HepG2 (cell line): ENCODE results near the gene RFTN1. TPM values are rescaled to one million over a fixed set of nuclear protein-coding genes. Genes with fewer than 3 reads are reported as not detected.

Experiments
- CHD4 ChIP-seq: fragments of 200-600 bp; sonication (generic); IDR thresholded peaks from 2 replicates; pipeline ENCODE4 v1.7.0; 2017; ENCODE audit warnings: mild to moderate bottlenecking, low read length, borderline replicate concordance
- KLF11 ChIP-seq: IDR thresholded peaks from 2 replicates; pipeline ENCODE4 v1.6.1; 2016; ENCODE audit warnings: missing compliant biosample characterization
- MIXL1 ChIP-seq: IDR thresholded peaks from 2 replicates; pipeline ENCODE4 v1.6.1; 2016
- MTERF4 ChIP-seq: sonication (generic); formaldehyde crosslinking; IDR thresholded peaks from 2 replicates; pipeline ENCODE4 v1.8.0; 2023; ENCODE audit warnings: mild to moderate bottlenecking, missing genetic modification reagents
- MXD1 ChIP-seq: sonication (generic); formaldehyde crosslinking; IDR thresholded peaks from 2 replicates; pipeline ENCODE4 v1.4.0; 2020; ENCODE audit warnings: mild to moderate bottlenecking, missing genetic modification reagents
- MXD4 ChIP-seq: IDR thresholded peaks from 2 replicates; pipeline ENCODE4 v1.6.1; 2016; ENCODE audit warnings: mild to moderate bottlenecking, missing biosample characterization, missing genetic modification reagents
- NFYC ChIP-seq: IDR thresholded peaks from 2 replicates; pipeline ENCODE4 v1.6.1; 2016; ENCODE audit warnings: missing genetic modification reagents, missing compliant biosample characterization
- RARG ChIP-seq: sonication (generic); formaldehyde crosslinking; IDR thresholded peaks from 2 replicates; pipeline ENCODE4 v1.4.0; 2020; ENCODE audit warnings: low read depth, mild to moderate bottlenecking, missing genetic modification reagents
- RBM22 ChIP-seq: fragments of 200-400 bp; formaldehyde crosslinking; optimal IDR thresholded peaks from 2 replicates; pipeline ENCODE3; 2017; ENCODE audit warnings: mild to moderate bottlenecking, low read length, moderate library complexity
- RFX3 ChIP-seq: IDR thresholded peaks from 2 replicates; pipeline ENCODE4 v1.6.1; 2016; ENCODE audit warnings: missing biosample characterization, missing genetic modification reagents
- RFXANK ChIP-seq: IDR thresholded peaks from 2 replicates; pipeline ENCODE4 v1.6.1; 2016
- SRSF4 ChIP-seq: fragments of 200-400 bp; formaldehyde crosslinking; IDR thresholded peaks from one replicate; pipeline ENCODE4 v1.6.1; 2018; ENCODE audit warnings: mild to moderate bottlenecking, low read depth, low read length, moderate library complexity; ENCODE audit not compliant: poor library complexity, severe bottlenecking
- TBP ChIP-seq: sonication (generic); formaldehyde crosslinking; IDR thresholded peaks from 2 replicates; pipeline ENCODE4 v1.5.0; 2020; ENCODE audit warnings: missing genetic modification reagents
- TRIM22 ChIP-seq: fragments of 450-650 bp; IDR thresholded peaks from 2 replicates; pipeline ENCODE4 v1.6.1; 2017
- TSC22D2 ChIP-seq: sonication (generic); formaldehyde crosslinking; IDR thresholded peaks from 2 replicates; pipeline ENCODE4 v1.5.1; 2020; ENCODE audit warnings: missing genetic modification reagents, mild to moderate bottlenecking, borderline replicate concordance
- ZC3H4 ChIP-seq: sonication (generic); formaldehyde crosslinking; IDR thresholded peaks from 2 replicates; pipeline ENCODE4 v1.4.0; 2020; ENCODE audit warnings: missing genetic modification reagents, borderline replicate concordance
- ZFP90 ChIP-seq: sonication (generic); formaldehyde crosslinking; IDR thresholded peaks from 2 replicates; pipeline ENCODE4 v1.8.0; 2022; ENCODE audit warnings: missing genetic modification reagents, mild to moderate bottlenecking, inconsistent platforms, borderline replicate concordance
- ZNF776 ChIP-seq: sonication (generic); formaldehyde crosslinking; IDR thresholded peaks from 2 replicates; pipeline ENCODE4 v1.4.0; 2020; ENCODE audit warnings: mild to moderate bottlenecking, missing genetic modification reagents
- polyA plus RNA-seq, 8 experiments: library from polyadenylated mRNA; depleted of rRNA in 3 of 8; stranded (reverse) in 7 of 8; unstranded in 1 of 8; fragments of >200 nt; fragmentation: Illumina TruSeq in 4 of 8; extraction: Trizol in 4 of 8; gene quantifications; 2 replicates each; pipeline versions ENCODE4 v1.2.1 to v1.2.3, GENCODE V29; 2011 to 2016; ENCODE audit warnings: low read depth in 4 of 8, missing spikeins in 1 of 8, mixed read lengths in 1 of 8; ENCODE audit not compliant: insufficient read depth in 1 of 8
- total RNA-seq, 5 experiments: library from RNA; depleted of rRNA; stranded (reverse); fragments of >200 nt; fragmentation: Illumina TruSeq; extraction: Trizol; gene quantifications; 2 replicates each; pipeline ENCODE4 v1.2.3, GENCODE V29; 2016; ENCODE audit warnings: low read depth in 1 of 5
- TF ChIP-seq, protein P1 (sequence below): sonication (generic); formaldehyde crosslinking; IDR thresholded peaks from 2 replicates; pipeline ENCODE4 v1.5.0; 2020; ENCODE audit warnings: mild to moderate bottlenecking, missing genetic modification reagents
- TF ChIP-seq, protein P2 (sequence below): sonication (generic); formaldehyde crosslinking; IDR thresholded peaks from 2 replicates; pipeline ENCODE4 v1.4.0; 2020; ENCODE audit warnings: missing genetic modification reagents
- TF ChIP-seq, protein P3 (sequence below): sonication (generic); formaldehyde crosslinking; IDR thresholded peaks from 2 replicates; pipeline ENCODE4 v1.4.0; 2020; ENCODE audit warnings: missing genetic modification reagents
- TF ChIP-seq, protein P4 (sequence below): sonication (generic); formaldehyde crosslinking; IDR thresholded peaks from 2 replicates; pipeline ENCODE4 v1.5.0; 2020; ENCODE audit warnings: mild to moderate bottlenecking, missing genetic modification reagents

Gene RFTN1
- total and polyA plus RNA-seq, 2 of the 13 experiments (the other 11 are each of a cell fraction or from before 2014, with no cell fraction given) = not detected

- TF ChIP-seq, protein P1, sequence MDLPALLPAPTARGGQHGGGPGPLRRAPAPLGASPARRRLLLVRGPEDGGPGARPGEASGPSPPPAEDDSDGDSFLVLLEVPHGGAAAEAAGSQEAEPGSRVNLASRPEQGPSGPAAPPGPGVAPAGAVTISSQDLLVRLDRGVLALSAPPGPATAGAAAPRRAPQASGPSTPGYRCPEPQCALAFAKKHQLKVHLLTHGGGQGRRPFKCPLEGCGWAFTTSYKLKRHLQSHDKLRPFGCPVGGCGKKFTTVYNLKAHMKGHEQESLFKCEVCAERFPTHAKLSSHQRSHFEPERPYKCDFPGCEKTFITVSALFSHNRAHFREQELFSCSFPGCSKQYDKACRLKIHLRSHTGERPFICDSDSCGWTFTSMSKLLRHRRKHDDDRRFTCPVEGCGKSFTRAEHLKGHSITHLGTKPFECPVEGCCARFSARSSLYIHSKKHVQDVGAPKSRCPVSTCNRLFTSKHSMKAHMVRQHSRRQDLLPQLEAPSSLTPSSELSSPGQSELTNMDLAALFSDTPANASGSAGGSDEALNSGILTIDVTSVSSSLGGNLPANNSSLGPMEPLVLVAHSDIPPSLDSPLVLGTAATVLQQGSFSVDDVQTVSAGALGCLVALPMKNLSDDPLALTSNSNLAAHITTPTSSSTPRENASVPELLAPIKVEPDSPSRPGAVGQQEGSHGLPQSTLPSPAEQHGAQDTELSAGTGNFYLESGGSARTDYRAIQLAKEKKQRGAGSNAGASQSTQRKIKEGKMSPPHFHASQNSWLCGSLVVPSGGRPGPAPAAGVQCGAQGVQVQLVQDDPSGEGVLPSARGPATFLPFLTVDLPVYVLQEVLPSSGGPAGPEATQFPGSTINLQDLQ (CRISPR knock-in tag) = no peak
- TF ChIP-seq TBP (CRISPR knock-in tag) = no peak
- no peak for TF ChIP-seq ZFP90 (CRISPR knock-in tag)
- no peak for TF ChIP-seq ZNF776 (CRISPR knock-in tag)
- no peak for TF ChIP-seq SRSF4
- TF ChIP-seq MXD1 = no peak
- TF ChIP-seq, protein P2, sequence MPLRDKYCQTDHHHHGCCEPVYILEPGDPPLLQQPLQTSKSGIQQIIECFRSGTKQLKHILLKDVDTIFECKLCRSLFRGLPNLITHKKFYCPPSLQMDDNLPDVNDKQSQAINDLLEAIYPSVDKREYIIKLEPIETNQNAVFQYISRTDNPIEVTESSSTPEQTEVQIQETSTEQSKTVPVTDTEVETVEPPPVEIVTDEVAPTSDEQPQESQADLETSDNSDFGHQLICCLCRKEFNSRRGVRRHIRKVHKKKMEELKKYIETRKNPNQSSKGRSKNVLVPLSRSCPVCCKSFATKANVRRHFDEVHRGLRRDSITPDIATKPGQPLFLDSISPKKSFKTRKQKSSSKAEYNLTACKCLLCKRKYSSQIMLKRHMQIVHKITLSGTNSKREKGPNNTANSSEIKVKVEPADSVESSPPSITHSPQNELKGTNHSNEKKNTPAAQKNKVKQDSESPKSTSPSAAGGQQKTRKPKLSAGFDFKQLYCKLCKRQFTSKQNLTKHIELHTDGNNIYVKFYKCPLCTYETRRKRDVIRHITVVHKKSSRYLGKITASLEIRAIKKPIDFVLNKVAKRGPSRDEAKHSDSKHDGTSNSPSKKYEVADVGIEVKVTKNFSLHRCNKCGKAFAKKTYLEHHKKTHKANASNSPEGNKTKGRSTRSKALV (CRISPR knock-in tag) = no peak
- TF ChIP-seq ZC3H4 (CRISPR knock-in tag) = no peak
- no peak for TF ChIP-seq TRIM22
- no peak for TF ChIP-seq KLF11 (CRISPR knock-in tag)
- TF ChIP-seq RFX3 (CRISPR knock-in tag) = no peak
- peak; percentile 84; the same call in 1 of the 2 replicates for TF ChIP-seq MIXL1 (CRISPR knock-in tag)
- TF ChIP-seq, protein P3, sequence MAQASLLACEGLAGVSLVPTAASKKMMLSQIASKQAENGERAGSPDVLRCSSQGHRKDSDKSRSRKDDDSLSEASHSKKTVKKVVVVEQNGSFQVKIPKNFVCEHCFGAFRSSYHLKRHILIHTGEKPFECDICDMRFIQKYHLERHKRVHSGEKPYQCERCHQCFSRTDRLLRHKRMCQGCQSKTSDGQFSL (CRISPR knock-in tag) = no peak
- no peak for TF ChIP-seq RBM22
- no peak for TF ChIP-seq RARG (CRISPR knock-in tag)
- TF ChIP-seq TSC22D2 (CRISPR knock-in tag) = no peak
- no peak for TF ChIP-seq RFXANK (CRISPR knock-in tag)
- no peak for TF ChIP-seq MTERF4
- TF ChIP-seq MXD4 (CRISPR knock-in tag) = no peak
- TF ChIP-seq, protein P4, sequence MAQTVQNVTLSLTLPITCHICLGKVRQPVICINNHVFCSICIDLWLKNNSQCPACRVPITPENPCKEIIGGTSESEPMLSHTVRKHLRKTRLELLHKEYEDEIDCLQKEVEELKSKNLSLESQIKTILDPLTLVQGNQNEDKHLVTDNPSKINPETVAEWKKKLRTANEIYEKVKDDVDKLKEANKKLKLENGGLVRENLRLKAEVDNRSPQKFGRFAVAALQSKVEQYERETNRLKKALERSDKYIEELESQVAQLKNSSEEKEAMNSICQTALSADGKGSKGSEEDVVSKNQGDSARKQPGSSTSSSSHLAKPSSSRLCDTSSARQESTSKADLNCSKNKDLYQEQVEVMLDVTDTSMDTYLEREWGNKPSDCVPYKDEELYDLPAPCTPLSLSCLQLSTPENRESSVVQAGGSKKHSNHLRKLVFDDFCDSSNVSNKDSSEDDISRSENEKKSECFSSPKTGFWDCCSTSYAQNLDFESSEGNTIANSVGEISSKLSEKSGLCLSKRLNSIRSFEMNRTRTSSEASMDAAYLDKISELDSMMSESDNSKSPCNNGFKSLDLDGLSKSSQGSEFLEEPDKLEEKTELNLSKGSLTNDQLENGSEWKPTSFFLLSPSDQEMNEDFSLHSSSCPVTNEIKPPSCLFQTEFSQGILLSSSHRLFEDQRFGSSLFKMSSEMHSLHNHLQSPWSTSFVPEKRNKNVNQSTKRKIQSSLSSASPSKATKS = no peak
- no peak for TF ChIP-seq NFYC
- TF ChIP-seq CHD4 = peak; percentile 75; the same call in 1 of the 2 replicates
Measured at GRCh38 chr3:16332904-16333426, 180.5 kb downstream of the RFTN1 start (continued).
